ENCODE data around the gene CDH26.

DNA sequence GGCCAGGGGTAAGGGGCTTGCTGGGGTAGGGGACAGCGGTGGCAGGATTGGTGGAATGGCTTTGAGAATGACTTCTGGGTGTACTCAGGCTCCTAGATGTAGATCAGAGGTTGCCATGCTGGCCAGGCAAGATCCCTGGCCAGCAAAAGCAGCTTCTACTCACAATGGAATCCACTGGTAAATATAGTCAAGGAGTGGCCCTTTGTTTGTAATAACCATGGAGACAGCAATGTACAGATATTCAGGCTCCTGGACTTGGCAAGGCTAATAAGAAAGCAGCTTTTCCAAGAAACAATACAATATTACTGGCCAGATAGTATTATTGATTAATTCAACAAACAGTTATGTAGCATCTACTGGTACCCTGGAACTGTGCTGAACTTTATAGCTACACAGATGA lies 37.9 kb downstream of the CDH26 start:
- TF ChIP-seq, protein P1, sequence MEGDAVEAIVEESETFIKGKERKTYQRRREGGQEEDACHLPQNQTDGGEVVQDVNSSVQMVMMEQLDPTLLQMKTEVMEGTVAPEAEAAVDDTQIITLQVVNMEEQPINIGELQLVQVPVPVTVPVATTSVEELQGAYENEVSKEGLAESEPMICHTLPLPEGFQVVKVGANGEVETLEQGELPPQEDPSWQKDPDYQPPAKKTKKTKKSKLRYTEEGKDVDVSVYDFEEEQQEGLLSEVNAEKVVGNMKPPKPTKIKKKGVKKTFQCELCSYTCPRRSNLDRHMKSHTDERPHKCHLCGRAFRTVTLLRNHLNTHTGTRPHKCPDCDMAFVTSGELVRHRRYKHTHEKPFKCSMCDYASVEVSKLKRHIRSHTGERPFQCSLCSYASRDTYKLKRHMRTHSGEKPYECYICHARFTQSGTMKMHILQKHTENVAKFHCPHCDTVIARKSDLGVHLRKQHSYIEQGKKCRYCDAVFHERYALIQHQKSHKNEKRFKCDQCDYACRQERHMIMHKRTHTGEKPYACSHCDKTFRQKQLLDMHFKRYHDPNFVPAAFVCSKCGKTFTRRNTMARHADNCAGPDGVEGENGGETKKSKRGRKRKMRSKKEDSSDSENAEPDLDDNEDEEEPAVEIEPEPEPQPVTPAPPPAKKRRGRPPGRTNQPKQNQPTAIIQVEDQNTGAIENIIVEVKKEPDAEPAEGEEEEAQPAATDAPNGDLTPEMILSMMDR (IDR thresholded peaks at IDR 0.05; ENCODE audit: low read depth, low read length), result no peak
- TF ChIP-seq EZH2phosphoT487 (IDR thresholded peaks at IDR 0.05; ENCODE audit: low read depth), result no peak
